ENCODE measurements around the gene INSRR.
A peak's percentile ranks its signal among the peaks of the same experiment; 100 is the strongest.

INSRR gene

GRCh38 chr1:156803086-156803851 is 55.6 kb downstream of the INSRR start:
- DNase-seq = no peak

- DNase-seq = no peak
These were observed 56.4 kb downstream of the INSRR start for GRCh38 chr1:156802421-156802935.

DNA sequence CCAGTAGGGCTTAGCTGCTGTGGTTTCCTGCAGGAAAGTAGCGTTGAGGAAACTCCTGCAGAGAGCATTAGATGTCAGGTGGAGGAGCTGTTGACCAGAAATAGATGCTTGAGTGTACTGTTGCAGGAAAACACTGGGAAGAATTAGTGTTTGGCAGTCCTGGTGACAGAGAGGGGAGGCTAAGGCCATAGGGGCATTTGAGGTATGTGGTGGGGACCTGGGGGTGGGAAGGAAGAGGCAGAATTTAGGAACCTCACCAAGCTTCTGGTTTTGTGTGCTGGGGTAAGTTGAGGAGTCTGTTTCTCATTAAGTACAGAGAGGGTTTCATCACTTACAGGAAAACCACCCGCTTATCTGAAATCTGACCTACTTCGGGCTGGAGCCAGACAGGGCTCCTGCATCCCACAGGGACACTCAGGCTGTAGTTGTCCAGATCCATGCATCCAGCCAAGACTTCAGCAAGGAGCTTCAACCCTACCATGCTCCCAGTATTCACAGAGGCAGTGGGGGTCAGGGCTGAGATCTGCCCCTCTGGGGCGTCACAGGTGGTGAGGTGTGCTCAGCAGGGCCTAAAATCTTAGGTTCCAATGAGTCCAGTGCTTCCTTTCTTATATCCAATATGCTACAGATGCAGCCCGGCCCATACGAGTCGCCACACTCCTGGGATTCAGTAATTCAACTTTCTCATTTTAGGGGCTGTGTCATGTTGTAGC is 57.4 kb downstream of the INSRR start:
- DNase-seq = peak; percentile 5

GRCh38 chr1:156797212-156797871 is 61.6 kb downstream of the INSRR start:
- DNase-seq = peak; percentile 70

GRCh38 chr1:156796340-156797097 is 62.4 kb downstream of the INSRR start:
- no peak for DNase-seq

GRCh38 chr1:156795787-156796186 is 63.1 kb downstream of the INSRR start:
- DNase-seq = no peak

DNA sequence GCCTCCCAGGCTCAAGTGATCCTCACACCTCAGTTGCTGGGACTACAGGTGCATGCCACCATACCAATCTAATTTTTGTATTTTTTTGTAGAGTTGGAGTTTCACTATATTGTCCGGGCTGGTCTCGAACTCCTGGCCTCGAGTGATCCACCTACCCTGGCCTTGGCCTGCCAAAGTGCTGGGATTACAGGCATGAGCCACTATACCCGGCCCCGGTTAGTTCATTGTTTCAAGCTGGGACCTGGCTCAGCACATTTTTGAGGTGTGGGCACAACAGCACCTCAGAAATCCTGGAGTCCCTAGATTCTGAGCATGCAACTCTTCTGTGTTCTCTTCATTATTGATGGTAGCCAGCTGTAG is 63.6 kb downstream of the INSRR start:
- no peak for DNase-seq

DNA sequence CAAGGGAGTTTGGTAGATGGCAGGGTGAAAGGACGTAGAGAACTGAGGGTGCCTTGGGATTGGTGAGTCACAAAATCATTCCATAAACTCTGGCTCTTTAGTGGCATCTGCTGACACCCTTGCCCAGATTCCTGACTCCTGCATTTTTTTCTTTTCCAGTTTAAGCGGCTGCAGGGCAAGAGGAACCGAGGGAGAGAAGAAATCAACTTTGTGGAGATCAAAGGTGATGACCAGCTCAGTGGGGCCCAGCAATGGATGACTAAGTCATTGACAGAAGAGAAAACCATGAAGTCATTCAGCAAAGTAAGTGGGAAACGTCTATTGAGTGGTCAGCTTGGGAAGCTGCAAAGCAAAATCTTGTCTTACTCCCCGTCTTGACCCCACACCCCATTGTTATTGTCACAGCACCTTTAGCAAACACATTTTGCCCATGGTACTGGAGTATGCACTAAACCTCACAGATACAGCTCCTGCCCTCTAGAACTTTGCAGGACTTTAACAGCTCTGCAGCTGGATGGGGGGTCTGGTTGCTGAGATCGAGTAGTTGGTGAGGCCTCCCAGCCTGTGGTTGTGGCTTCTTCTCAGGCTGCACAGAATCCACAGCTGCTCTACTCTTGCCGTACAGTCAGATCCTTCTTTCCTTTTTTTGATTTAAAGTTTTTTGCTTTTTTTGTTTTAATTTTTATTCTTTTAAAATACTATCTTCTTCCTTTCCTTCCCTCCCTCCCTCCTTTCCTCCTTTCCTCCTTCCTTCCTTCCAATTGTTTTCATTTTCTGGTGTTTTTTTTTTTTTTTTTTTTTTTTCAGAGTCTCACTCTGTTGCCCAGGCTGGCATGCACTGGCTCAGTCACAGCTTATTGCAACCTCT is 64.2 kb downstream of the INSRR start:
- no peak for DNase-seq
